Panc1 (cell line): ENCODE measurements around the gene ALS2CL. TPM values are rescaled to one million over a fixed set of nuclear protein-coding genes. Genes with fewer than 3 reads are reported as not detected.

Experiments
- ATAC-seq: fragments of 200-7000 bp; cut with Tn5 transposase; 2 replicates; pipeline ENCODE4 v1.9.1; 2020; ENCODE audit warnings: mild to moderate bottlenecking, moderate library complexity
- BruUV-seq: library from RNA; stranded (reverse); fragments of 400-500 nt; replicated peaks from 2 replicates; lab custom pipeline; 2021; lab: Mats Ljungman, UMichigan
- CTCF ChIA-PET: fragments of 300-600 bp; sonication (Branson Sonifier 250); formaldehyde crosslinking; loops from one replicate; lab custom pipeline; 2022; ENCODE audit warnings: antibody characterized with exemption; lab: Charles Lee
- POLR2A ChIA-PET: fragments of 300-600 bp; sonication (Branson Sonifier 250); formaldehyde crosslinking; loops from one replicate; lab custom pipeline; 2022; ENCODE audit warnings: antibody characterized with exemption; lab: Charles Lee
- DNase-seq: peaks from one replicate; pipeline ENCODE4 v3.0.0-alpha.2; 2010; ENCODE audit warnings: low read depth, low spot score
- H3K27ac ChIP-seq: 2 replicates; pipeline ENCODE4 v1.5.1; 2011; ENCODE audit warnings: mild to moderate bottlenecking, low read length, inconsistent platforms
- H3K27me3 ChIP-seq: fragments of 200-500 bp; sonication (Bioruptor generic); 2 replicates; pipeline ENCODE4 v1.6.0; 2014; ENCODE audit warnings: low read length, inconsistent platforms; ENCODE audit not compliant: control insufficient read depth, insufficient read depth
- H3K36me3 ChIP-seq: fragments of 200-500 bp; sonication (Bioruptor generic); 2 replicates; pipeline ENCODE4 v1.5.1; 2014; ENCODE audit warnings: inconsistent platforms, mild to moderate bottlenecking, low read length, moderate library complexity; ENCODE audit not compliant: control insufficient read depth, insufficient read depth
- H3K4me1 ChIP-seq: 2 replicates; pipeline ENCODE4 v1.5.1; 2011; ENCODE audit warnings: inconsistent platforms, mild to moderate bottlenecking, low read length, moderate library complexity; ENCODE audit not compliant: control insufficient read depth, insufficient read depth
- H3K4me3 ChIP-seq, 2 experiments: 2 replicates each; pipeline ENCODE4 v1.5.1; 2011 to 2012; ENCODE audit warnings: low read depth in 2 of 2, low read length in 2 of 2, mild to moderate bottlenecking in 2 of 2, inconsistent platforms in 1 of 2, moderate library complexity in 1 of 2
- H3K9me3 ChIP-seq: fragments of 200-500 bp; sonication (Bioruptor generic); 2 replicates; pipeline ENCODE4 v1.5.1; 2014; ENCODE audit warnings: low read depth, mild to moderate bottlenecking, inconsistent platforms, low read length, moderate library complexity; ENCODE audit not compliant: control insufficient read depth, insufficient read depth
- POLR2AphosphoS5 ChIP-seq: IDR thresholded peaks from 2 replicates; pipeline ENCODE4 v1.6.1; 2012; ENCODE audit warnings: mild to moderate bottlenecking, low read depth, low read length, moderate library complexity
- REST ChIP-seq, 2 experiments: IDR thresholded peaks; 2 replicates each; pipeline ENCODE4 v1.6.1; 2011 to 2012; ENCODE audit warnings: low read depth in 2 of 2, control low read depth in 1 of 2, low read length in 1 of 2, mild to moderate bottlenecking in 1 of 2, moderate library complexity in 1 of 2; ENCODE audit not compliant: insufficient read depth in 1 of 2
- SIN3A ChIP-seq: IDR thresholded peaks from 2 replicates; pipeline ENCODE4 v1.6.1; 2012; ENCODE audit warnings: low read depth, mild to moderate bottlenecking, low read length, moderate library complexity, borderline replicate concordance; ENCODE audit not compliant: insufficient read depth
- TCF7L2 ChIP-seq: IDR thresholded peaks from 2 replicates; pipeline ENCODE4 v1.6.1; 2011; ENCODE audit warnings: mild to moderate bottlenecking, low read depth, low read length, inconsistent platforms
- in situ Hi-C: cut with HindIII; loops from 2 replicates; pipeline ENCODE4 v1.10.0; 2016; ENCODE audit warnings: low sequenced_read_pairs, low pct_unique_long_range_greater_than_20kb
- intact Hi-C: fragments of 100-400 bp; cut with micrococcal nuclease; formaldehyde crosslinking; loops from one replicate; pipeline ENCODE4 v1.10.0; 2022; ENCODE audit not compliant: unreplicated experiment
- total RNA-seq: library from RNA; stranded (reverse); gene quantifications from one replicate; pipeline ENCODE4 v1.2.1, GENCODE V29; 2021; ENCODE audit not compliant: unreplicated experiment
- TF ChIP-seq, protein P1 (sequence below): fragments of 450-650 bp; IDR thresholded peaks from 2 replicates; pipeline ENCODE4 v1.5.1; 2017; ENCODE audit warnings: mild to moderate bottlenecking

ALS2CL gene
- total RNA-seq, 1 experiment from 2014 or later, result 2.7 TPM

- in situ Hi-C loops, result no loop called here
- DNase-seq (no peak), ATAC-seq (no peak)
- intact Hi-C loops, result no loop called here
- BruUV-seq, result no TSS peak
- TF ChIP-seq REST (IDR thresholded peaks at IDR 0.05; ENCODE audit: insufficient read depth in 1 of 2, low read depth in 2 of 2, low read length in 1 of 2) (no peak), TCF7L2 (no peak), POLR2AphosphoS5 (no peak), SIN3A (no peak)
- TF ChIP-seq, protein P1, sequence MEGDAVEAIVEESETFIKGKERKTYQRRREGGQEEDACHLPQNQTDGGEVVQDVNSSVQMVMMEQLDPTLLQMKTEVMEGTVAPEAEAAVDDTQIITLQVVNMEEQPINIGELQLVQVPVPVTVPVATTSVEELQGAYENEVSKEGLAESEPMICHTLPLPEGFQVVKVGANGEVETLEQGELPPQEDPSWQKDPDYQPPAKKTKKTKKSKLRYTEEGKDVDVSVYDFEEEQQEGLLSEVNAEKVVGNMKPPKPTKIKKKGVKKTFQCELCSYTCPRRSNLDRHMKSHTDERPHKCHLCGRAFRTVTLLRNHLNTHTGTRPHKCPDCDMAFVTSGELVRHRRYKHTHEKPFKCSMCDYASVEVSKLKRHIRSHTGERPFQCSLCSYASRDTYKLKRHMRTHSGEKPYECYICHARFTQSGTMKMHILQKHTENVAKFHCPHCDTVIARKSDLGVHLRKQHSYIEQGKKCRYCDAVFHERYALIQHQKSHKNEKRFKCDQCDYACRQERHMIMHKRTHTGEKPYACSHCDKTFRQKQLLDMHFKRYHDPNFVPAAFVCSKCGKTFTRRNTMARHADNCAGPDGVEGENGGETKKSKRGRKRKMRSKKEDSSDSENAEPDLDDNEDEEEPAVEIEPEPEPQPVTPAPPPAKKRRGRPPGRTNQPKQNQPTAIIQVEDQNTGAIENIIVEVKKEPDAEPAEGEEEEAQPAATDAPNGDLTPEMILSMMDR, result no peak
- CTCF ChIA-PET, result no interaction called here
- Histone ChIP-seq H3K9me3 (no peaks in the 10 kb centered on the region), H3K4me3 (no peak overlapping the region), H3K36me3 (no peaks in the 10 kb centered on the region), H3K27ac (no peak overlapping the region), H3K4me1 (peaks cover 6% of the 10 kb centered on the region; the same call in 1 of the 2 replicates), H3K27me3 (no peaks in the 10 kb centered on the region)
- POLR2A ChIA-PET, result no interaction called here
These were observed 23.3 kb upstream of the ALS2CL start for GRCh38 chr3:46716461-46717441.

GRCh38 chr3:46715507-46716175 lies 22.2 kb upstream of the ALS2CL start:
- POLR2A ChIA-PET, result no interaction called here
- ATAC-seq (no peak), DNase-seq (no peak)
- CTCF ChIA-PET, result no interaction called here
- no TSS peak for BruUV-seq
- no peaks in the 10 kb centered on the region for H3K36me3 ChIP-seq
- intact Hi-C loops, result no loop called here
- in situ Hi-C loops, result no loop called here
- no peak for TF ChIP-seq REST (IDR thresholded peaks at IDR 0.05; ENCODE audit: insufficient read depth in 1 of 2, low read depth in 2 of 2, low read length in 1 of 2)
- no peak for TF ChIP-seq POLR2AphosphoS5
- no peak for TF ChIP-seq TCF7L2
- TF ChIP-seq, protein P1, result no peak
- TF ChIP-seq SIN3A, result no peak
- no peak overlapping the region for H3K27ac ChIP-seq
- H3K4me3 ChIP-seq, result no peak overlapping the region
- no peaks in the 10 kb centered on the region for H3K9me3 ChIP-seq
- H3K4me1 ChIP-seq, result peaks cover 6% of the 10 kb centered on the region; the same call in 1 of the 2 replicates
- H3K27me3 ChIP-seq, result no peaks in the 10 kb centered on the region
